Hypothalamus (tissue), 51 donors: ENCODE measurements around the gene SLAIN1.

ENCODE experiments used
- DNase-seq, 51 donors: peaks; one replicate each; lab custom pipeline; 2025; lab: John Stamatoyannopoulos, UW

The SLAIN1 gene

DNA sequence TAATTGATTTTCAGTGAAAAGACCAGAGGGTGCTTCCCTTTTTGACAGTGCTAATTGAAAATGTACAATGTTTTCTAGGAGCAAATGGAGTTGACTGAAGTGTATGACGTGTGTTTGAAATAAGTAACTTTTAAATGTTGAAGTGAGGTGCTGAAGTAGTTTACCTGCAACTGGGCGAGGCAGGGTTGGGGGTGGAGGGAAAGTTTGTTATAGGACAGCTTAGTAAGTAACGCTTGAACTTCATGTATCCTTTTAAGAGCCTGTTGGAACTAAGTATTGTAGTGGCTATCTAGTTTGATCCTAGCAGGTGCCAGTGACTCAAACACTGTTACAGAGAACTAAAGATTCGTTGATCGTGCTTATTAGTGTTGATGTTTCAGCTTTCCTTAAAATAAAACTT, 5.9 kb downstream of the SLAIN1 start:
- DNase-seq = no peak

- DNase-seq = no peak
Observed at GRCh38 chr13:77714119-77714755, 16.8 kb downstream of the SLAIN1 start.

DNA sequence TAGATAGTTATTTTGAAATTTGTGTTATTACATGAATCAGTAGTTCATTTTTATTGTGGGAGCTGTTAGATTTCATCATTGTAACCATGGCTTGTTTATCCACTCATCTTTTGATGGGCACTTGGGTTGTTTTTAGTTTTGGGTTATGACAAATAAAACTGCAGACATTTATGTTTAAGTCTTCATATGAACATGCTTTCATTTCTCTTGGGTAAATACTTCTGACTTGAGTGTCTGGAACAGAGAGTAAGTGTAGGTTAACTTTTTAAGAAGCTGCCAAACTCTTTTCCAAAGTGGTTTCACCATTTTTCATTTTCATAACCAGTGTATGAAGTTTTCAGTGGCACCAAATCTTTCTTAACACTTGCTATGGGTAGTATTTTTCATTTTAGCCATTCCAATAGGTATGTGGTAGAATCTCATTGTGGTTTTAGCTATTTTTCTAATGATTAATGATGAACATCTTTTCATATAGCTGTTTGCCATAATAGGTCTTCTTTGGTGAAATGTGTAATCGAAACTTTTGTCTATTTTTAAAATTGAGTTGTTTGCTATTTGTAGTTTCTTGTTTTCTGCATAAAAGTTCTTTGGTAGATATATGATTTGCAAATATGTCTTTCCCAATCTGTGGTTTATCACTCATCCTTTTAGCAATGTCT, 17.9 kb downstream of the SLAIN1 start:
- DNase-seq = no peak

DNA sequence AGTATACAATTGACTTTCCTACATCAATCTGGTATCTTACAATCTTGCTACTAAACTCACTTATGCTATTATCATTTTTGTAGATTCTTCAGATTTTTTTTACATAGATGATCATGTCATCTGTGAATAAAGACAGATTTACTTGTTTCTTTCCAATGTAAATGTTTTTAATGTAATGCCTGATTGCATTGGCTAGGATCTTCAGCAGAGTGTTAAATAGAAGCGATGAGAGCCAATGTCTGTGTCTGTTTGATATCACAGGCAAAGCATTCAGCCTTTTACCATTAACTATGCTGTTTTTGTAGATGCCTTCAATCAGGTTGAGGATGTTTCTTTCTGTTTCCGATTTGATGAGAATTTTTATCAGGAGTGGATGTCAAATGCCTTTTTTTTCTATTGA, 19.2 kb downstream of the SLAIN1 start:
- DNase-seq = no peak

GRCh38 chr13:77717508-77717907, 20.0 kb downstream of the SLAIN1 start:
- DNase-seq = no peak

GRCh38 chr13:77719128-77719527, 21.6 kb downstream of the SLAIN1 start:
- DNase-seq = no peak

DNA sequence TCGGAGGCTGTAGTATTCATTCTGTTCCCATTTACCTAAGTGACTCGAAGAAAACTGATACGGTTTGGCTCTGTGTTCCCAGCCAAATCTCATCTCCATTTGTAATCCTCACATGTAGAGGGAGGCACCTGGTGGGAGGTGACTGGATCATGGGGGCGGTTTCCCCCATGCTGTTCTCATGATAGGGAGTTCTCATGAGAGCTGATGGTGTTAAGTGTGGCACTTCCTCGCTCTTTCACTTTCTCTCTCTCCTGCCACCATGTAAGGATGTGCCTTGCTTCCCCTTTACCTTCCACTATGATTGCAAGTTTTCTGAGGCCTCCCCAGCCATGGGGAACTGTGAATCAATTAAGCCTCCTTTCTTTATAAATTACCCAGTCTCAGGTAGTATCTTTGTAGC, 23.5 kb downstream of the SLAIN1 start:
- no peak for DNase-seq

DNA sequence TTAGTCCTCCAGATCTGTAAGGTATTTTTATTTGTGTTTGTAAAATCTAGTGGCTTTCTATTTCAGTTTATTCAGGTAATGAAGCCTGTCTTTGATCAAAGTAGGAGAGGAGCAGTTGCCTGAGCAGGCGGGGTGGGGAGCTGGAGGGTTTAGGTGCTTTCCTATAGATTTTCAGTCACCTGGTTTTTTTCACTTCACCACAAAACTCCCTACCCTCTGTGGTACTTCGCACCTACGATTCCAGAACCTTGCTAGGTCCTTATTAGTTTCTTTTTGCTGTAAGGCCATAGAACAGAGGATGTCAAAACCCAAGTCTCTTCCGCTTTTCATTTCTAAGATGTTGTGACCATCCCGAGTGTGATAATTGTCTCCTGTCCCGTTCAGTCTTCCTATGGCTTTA, 26.6 kb downstream of the SLAIN1 start:
- no peak for DNase-seq

- no peak for DNase-seq
Observed at GRCh38 chr13:77725071-77725470, 27.6 kb downstream of the SLAIN1 start.

GRCh38 chr13:77728265-77729125, 31.0 kb downstream of the SLAIN1 start:
- no peak for DNase-seq

GRCh38 chr13:77729502-77730221, 32.2 kb downstream of the SLAIN1 start:
- DNase-seq = no peak

DNA sequence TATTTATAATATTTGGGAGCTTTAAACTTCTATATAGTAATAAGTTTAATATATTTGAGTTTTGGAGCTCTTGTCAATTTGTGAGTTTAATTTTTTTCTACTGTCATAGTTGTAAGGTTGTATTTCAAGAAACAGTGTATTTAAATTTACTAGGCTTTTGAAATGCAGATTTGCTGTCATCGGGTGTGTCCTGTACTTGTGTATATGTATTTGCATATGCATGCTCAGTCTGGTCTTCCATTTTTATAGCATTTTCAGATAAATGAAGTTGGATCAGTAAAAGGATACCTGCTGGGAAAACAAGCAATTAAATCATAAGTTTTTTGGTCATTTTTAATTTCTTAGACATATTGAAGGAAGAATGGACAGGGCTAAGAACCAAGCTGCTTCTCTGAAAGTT, 33.1 kb downstream of the SLAIN1 start:
- no peak for DNase-seq

DNA sequence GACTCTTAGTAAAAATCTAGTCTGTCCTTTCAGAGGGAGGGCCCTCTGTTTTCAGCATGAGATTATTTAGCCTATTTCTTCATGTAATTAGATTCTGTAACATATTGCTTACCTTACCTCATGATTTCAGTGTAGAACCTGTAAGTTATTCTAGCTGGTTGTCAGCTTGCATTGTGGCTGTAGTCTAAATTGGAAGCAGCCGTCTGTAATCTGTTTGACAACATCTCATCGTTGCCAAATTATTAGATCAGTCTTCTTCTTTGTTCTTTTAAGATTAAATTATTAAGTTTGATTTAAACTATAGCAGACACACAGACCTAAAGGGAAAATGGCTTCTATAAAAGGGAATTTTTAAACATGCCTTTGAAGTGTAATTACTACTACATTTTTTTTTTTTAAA, 34.8 kb downstream of the SLAIN1 start:
- no peak for DNase-seq

DNA sequence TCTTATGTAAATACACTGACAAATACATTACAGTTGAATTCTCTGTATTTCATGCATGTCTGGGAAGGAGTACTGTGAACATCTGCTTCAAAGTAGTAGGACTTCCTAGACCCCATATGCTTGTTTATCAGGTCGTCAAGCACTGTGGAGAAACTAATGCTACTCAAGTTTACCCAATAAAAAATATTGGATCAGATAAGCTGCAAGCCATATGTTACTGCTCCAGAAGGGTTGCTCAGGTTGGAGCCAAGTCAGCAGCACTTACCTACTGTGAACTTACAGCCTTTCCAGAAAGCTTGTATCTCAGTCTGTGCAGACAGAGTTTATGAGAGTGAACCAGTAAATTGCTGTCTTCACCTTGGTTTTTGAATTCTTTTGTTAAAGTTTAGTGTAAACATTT, 36.2 kb downstream of the SLAIN1 start:
- DNase-seq = no peak

GRCh38 chr13:77737583-77738200, 40.2 kb downstream of the SLAIN1 start:
- no peak for DNase-seq

DNA sequence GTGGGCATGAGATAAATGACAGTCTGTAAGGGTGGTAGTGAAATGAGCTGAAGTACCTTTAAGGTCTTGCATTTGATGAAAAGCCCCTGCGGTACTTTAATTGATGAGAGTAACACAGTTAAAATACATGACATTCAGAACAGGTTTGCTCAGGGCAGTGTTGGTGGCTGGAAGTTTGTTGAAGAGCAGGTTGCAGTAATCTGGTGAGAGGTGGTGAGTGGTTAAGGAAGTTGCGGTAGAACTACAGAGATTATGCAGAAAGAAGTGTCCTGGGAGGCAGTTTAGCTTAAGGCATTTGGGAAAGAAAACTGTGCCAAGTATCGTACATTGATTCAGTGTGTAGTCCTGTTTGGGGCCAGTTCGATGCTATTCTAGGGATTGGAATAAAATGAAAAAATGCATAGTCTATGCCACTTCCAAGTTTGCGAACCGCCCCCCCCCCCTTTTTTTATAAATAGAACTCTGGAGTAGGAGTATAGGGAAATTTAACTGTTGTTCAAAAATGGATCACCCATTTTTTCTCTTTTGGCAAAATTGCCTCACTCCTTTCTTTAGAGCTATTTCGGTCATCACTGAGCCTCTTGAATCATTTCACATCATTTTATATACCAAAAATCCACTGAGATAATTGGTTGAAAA, 42.7 kb downstream of the SLAIN1 start:
- DNase-seq = peak in 1 of 51 donors; percentile 39

GRCh38 chr13:77740931-77741596, 43.6 kb downstream of the SLAIN1 start:
- peak in 39 of 51 donors; percentile 9 to 95 (median 68) for DNase-seq

DNA sequence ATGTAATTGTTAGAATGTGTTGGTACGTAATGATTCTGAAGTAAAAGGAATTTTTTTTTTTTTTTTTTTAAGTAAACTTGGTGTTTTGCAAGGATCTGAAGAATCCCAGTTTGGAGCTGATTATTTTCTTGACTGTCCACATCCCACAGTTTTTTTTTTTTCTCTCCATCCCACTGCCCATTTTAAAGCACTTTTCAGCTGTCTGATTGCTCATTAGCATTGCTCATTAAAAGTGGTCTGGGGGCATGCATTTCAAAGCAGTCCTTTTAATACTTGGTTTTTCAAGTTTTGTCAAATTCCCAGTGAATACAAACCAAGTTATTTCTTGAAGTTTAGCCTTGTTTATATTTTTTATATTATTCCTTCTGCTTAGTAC, 44.1 kb downstream of the SLAIN1 start:
- DNase-seq = peak in 1 of 51 donors; percentile 70

GRCh38 chr13:77742801-77743200, 45.3 kb downstream of the SLAIN1 start:
- no peak for DNase-seq

DNA sequence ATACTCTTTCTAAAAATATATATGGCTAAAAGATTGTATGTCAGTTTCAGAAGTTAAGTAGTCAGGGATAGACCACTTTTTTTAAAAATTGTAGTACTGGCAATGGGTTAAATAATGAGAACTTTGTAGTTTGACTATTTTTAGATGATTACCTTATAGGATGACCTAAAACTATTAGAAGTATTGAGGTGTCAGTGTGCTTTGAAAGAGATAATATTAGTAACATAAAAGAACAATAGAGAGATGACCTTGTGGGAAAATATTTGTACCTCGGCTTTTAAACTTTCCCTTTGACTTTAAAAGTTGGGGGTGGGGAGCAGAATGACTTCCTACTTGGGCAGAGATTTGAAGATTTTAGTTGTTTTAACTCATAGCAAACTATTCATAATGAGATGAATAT, 48.3 kb downstream of the SLAIN1 start:
- DNase-seq = no peak
